SK-N-MC (cell line): ENCODE measurements around the gene SLC10A7.

ENCODE experiments used
- EZH2 ChIP-seq: fragments of 200-600 bp; sonication (generic); IDR thresholded peaks from one replicate; pipeline ENCODE4 v1.6.1; 2017; ENCODE audit warnings: antibody characterized with exemption
- POLR2AphosphoS5 ChIP-seq: IDR thresholded peaks from 2 replicates; pipeline ENCODE4 v1.6.1; 2012; ENCODE audit warnings: mild to moderate bottlenecking, low read depth, low read length, borderline replicate concordance

GRCh38 chr4:146333187-146333894 is 188.4 kb downstream of the SLC10A7 start:
- TF ChIP-seq EZH2 = no peak
- no peak for TF ChIP-seq POLR2AphosphoS5
